ENCODE data around the gene RPH3AL. TPM values are rescaled to one million over a fixed set of nuclear protein-coding genes. Genes with fewer than 3 reads are reported as not detected.
"Not testable (repeated sequence)": the region's sequence is repeated elsewhere in the genome, so short reads cannot be mapped to it uniquely, and the experiment has no call there.

RPH3AL gene
- total RNA-seq, 1 donor from 2014 or later = 0.78 TPM

DNA sequence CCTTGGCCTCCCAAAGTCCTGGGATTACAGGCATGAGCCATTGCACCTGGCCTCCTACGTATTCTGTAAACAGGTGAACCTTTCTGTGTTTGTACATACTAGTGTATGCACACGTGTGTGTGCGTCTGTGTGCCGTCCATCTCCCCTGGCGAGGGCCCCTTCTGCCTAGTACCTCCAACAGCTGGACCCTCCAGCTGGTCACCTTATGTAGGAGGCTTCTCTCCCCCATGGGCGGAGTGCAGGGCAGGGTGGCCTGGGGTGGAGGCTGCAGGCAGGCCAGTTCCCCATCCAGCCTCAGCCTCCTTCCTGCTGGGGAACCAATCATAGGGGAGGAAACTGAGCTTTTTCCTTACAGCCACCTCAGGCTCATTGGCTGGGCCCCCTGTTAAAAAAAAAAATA is 146.8 kb downstream of the RPH3AL start:
- Mint-ChIP-seq H3K9me3 (ENCODE audit: unreplicated experiment) (no peaks in the 10 kb centered on the region), H3K4me3 (ENCODE audit: unreplicated experiment) (no peak overlapping the region), H3K27ac (ENCODE audit: unreplicated experiment) (no peak overlapping the region), H3K4me1 (ENCODE audit: unreplicated experiment) (no peaks in the 10 kb centered on the region), H3K36me3 (ENCODE audit: unreplicated experiment) (no peaks in the 10 kb centered on the region), H3K27me3 (ENCODE audit: unreplicated experiment) (peaks cover 10% of the 10 kb centered on the region)
- no peak for TF ChIP-seq CTCF (IDR thresholded peaks at IDR 0.05)
- DNase-seq (ENCODE audit: extremely low spot score, unreplicated experiment) = no peak

DNA sequence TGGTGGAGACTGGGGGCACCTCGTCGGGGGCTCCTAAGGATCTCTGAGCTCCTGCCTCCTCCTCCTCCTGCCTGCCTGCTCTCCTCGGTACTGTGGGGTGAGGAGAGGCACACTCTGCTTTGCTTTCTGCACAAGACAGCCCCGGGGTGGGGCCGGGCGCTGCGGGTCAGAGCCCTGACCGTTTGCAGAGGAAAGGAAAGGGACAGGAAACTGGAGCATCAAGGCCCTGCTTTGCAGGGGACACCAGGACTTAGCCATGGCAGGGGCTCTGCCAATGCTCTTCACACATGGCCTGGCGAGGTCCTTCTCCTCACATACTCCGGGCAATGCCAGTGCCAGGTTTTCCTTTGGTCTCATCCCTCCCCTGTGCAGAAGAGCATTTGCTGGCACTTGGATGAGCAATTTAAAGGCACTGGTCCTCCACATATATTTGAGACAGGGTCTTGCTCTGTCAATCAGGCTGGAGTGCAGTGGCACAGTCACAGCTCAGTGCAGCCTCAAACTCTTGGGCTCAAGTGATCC is 147.4 kb downstream of the RPH3AL start:
- no peak overlapping the region for H3K27ac Mint-ChIP-seq (ENCODE audit: unreplicated experiment)
- H3K27me3 Mint-ChIP-seq (ENCODE audit: unreplicated experiment) = peaks cover 8% of the 10 kb centered on the region
- H3K4me1 Mint-ChIP-seq (ENCODE audit: unreplicated experiment) = peaks cover 3% of the 10 kb centered on the region
- TF ChIP-seq CTCF (IDR thresholded peaks at IDR 0.05) = no peak
- no peak overlapping the region for H3K4me3 Mint-ChIP-seq (ENCODE audit: unreplicated experiment)
- no peaks in the 10 kb centered on the region for H3K9me3 Mint-ChIP-seq (ENCODE audit: unreplicated experiment)
- DNase-seq (ENCODE audit: extremely low spot score, unreplicated experiment) = no peak
- no peaks in the 10 kb centered on the region for H3K36me3 Mint-ChIP-seq (ENCODE audit: unreplicated experiment)

- peaks cover 8% of the 10 kb centered on the region for H3K27me3 Mint-ChIP-seq (ENCODE audit: unreplicated experiment)
- H3K4me3 Mint-ChIP-seq (ENCODE audit: unreplicated experiment) = no peak overlapping the region
- TF ChIP-seq CTCF (IDR thresholded peaks at IDR 0.05) = no peak
- no peaks in the 10 kb centered on the region for H3K9me3 Mint-ChIP-seq (ENCODE audit: unreplicated experiment)
- H3K4me1 Mint-ChIP-seq (ENCODE audit: unreplicated experiment) = peaks cover 9% of the 10 kb centered on the region
- no peak for DNase-seq (ENCODE audit: extremely low spot score, unreplicated experiment)
- H3K36me3 Mint-ChIP-seq (ENCODE audit: unreplicated experiment) = no peaks in the 10 kb centered on the region
- no peak overlapping the region for H3K27ac Mint-ChIP-seq (ENCODE audit: unreplicated experiment)
These were observed 148.0 kb downstream of the RPH3AL start for GRCh38 chr17:204427-205147.

DNA sequence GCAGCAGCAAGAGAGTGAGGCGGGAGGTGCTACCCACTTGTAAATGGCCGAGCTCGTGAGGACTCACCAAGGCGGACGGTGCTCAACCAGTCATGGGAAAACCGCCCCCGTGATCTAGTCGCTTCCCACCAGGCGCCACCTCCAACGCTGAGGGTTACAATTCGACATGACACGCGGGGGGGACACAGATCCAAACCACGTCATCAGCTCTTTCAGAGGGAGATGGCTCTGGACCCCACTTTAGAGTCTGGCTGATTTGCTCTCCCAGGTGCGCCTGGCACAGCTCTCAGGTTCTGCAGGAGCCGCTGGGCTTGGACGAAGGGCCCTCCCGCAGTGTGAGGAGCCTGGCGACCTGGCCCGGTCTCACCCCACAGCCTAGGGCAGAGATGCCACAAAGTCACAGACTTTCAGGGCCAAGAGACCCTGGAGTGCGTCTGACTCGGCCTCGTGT is 150.1 kb downstream of the RPH3AL start:
- Mint-ChIP-seq H3K9me3 (ENCODE audit: unreplicated experiment) (no peaks in the 10 kb centered on the region), H3K27me3 (ENCODE audit: unreplicated experiment) (peaks cover 12% of the 10 kb centered on the region), H3K27ac (ENCODE audit: unreplicated experiment) (no peak overlapping the region), H3K4me1 (ENCODE audit: unreplicated experiment) (peaks cover 18% of the 10 kb centered on the region), H3K36me3 (ENCODE audit: unreplicated experiment) (peaks cover 3% of the 10 kb centered on the region), H3K4me3 (ENCODE audit: unreplicated experiment) (no peak overlapping the region)
- TF ChIP-seq CTCF (IDR thresholded peaks at IDR 0.05) = no peak
- no peak for DNase-seq (ENCODE audit: extremely low spot score, unreplicated experiment)

DNA sequence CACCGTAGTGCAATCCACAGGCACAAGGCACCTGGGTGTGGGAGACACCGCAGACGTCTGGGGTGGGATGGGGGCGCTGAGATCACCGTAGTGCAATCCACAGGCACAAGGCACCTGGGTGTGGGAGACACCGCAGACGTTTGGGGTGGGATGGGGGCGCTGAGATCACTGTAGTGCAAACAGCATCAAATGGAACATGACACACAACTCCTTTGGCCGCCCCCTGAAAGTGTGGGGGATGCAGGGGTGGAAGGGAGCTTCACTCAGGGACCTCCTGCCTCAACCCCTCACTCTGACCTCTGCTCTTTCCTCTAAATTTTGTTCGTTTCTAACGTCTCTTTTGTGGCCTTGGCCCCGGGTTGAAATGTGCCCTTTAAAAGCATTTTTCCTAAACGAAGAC is 150.9 kb downstream of the RPH3AL start:
- H3K9me3 Mint-ChIP-seq (ENCODE audit: unreplicated experiment); DNase-seq (ENCODE audit: extremely low spot score, unreplicated experiment); H3K27ac Mint-ChIP-seq (ENCODE audit: unreplicated experiment); H3K36me3 Mint-ChIP-seq (ENCODE audit: unreplicated experiment); H3K4me3 Mint-ChIP-seq (ENCODE audit: unreplicated experiment): not testable (repeated sequence)
- Mint-ChIP-seq H3K4me1 (ENCODE audit: unreplicated experiment) (peaks cover 18% of the 10 kb centered on the region), H3K27me3 (ENCODE audit: unreplicated experiment) (peaks cover 12% of the 10 kb centered on the region)

- not testable (repeated sequence) for H3K27ac Mint-ChIP-seq (ENCODE audit: unreplicated experiment); H3K36me3 Mint-ChIP-seq (ENCODE audit: unreplicated experiment); H3K4me3 Mint-ChIP-seq (ENCODE audit: unreplicated experiment); DNase-seq (ENCODE audit: extremely low spot score, unreplicated experiment); H3K9me3 Mint-ChIP-seq (ENCODE audit: unreplicated experiment)
- Mint-ChIP-seq H3K4me1 (ENCODE audit: unreplicated experiment) (peaks cover 18% of the 10 kb centered on the region), H3K27me3 (ENCODE audit: unreplicated experiment) (peaks cover 16% of the 10 kb centered on the region)
These were observed 151.3 kb downstream of the RPH3AL start for GRCh38 chr17:201257-201656.

All from osteocyte (in vitro differentiated cells).